Hepatocyte (in vitro differentiated cells): ENCODE measurements around the gene RBM39.

ENCODE experiments used
- CTCF ChIP-seq: fragments of 200-600 bp; sonication (generic); IDR thresholded peaks from 2 replicates; pipeline ENCODE4 v1.5.1; 2016; ENCODE audit warnings: antibody characterized with exemption, mild to moderate bottlenecking; ENCODE audit not compliant: poor library complexity
- EZH2 ChIP-seq: fragments of 200-600 bp; sonication (generic); IDR thresholded peaks from 2 replicates; pipeline ENCODE4 v1.6.1; 2016; ENCODE audit warnings: antibody characterized with exemption, mild to moderate bottlenecking, borderline replicate concordance

- TF ChIP-seq CTCF (no peak), EZH2 (no peak)
These were observed 10.6 kb downstream of the RBM39 start for GRCh38 chr20:35731469-35731788.
